ENCODE measurements around the gene SMG6.

SMG6 gene

DNA sequence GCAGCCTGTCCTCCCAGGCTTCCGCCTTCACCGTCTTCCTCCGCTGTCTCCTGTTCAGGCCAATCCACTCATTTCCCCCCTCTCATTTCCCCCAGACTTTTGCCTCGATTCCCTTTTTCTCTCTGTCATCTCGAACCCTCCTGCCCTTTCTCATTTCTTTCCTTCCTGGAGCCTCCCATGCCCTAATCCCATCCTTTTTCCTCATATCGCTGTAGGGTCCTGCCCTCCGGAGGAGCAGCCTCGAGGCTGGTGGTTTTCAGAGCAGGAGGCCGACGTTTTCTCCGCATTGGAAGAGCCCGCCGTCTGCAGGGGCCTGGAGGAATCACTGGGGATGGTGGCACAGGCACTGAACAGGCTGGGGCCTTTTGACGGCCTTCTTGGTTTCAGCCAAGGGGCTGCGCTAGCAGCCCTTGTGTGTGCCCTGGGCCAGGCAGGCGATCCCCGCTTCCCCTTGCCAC is 261.2 kb downstream of the SMG6 start:
- peak overlapping the region; percentile 89 for H3K27ac ChIP-seq
- TF ChIP-seq, protein P1, sequence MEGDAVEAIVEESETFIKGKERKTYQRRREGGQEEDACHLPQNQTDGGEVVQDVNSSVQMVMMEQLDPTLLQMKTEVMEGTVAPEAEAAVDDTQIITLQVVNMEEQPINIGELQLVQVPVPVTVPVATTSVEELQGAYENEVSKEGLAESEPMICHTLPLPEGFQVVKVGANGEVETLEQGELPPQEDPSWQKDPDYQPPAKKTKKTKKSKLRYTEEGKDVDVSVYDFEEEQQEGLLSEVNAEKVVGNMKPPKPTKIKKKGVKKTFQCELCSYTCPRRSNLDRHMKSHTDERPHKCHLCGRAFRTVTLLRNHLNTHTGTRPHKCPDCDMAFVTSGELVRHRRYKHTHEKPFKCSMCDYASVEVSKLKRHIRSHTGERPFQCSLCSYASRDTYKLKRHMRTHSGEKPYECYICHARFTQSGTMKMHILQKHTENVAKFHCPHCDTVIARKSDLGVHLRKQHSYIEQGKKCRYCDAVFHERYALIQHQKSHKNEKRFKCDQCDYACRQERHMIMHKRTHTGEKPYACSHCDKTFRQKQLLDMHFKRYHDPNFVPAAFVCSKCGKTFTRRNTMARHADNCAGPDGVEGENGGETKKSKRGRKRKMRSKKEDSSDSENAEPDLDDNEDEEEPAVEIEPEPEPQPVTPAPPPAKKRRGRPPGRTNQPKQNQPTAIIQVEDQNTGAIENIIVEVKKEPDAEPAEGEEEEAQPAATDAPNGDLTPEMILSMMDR (IDR thresholded peaks at IDR 0.05) = no peak
- TF ChIP-seq ZFX (IDR thresholded peaks at IDR 0.05; ENCODE audit: borderline replicate concordance) = no peak

DNA sequence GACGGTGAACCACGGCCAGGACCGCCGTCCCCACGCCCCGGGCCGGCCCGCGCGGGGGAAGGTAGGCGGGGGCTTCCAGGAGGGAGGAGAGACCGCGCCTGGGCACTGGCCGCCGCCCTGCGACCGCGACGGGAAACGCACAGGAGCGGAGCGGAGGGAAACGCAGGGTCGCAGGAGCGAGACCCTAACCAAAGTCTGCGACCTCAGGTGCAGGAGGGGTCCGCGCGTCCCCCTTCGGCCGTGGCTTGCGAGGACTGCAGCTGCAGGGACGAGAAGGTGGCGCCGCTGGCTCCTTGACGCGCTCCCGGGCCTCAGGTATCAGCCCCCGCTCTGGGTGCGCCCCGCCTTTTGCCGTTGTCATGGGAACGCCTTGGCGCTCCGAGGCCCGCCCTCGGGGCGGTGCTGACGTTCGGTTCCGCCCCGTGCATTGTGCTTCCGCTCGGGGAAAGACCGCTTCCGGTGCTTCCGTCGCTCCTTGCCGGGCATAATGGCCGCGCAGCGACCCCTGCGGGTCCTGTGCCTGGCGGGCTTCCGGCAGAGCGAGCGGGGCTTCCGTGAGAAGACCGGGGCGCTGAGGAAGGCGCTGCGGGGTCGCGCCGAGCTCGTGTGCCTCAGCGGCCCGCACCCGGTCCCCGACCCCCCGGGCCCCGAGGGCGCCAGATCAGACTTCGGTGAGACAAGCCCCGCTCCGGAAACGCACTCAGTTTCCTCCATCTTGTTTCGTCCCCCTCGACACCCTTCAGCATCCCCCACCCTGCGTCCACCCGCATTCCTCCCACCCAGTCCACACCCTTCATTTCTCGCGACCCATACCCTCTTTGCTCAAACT is 261.8 kb downstream of the SMG6 start, which contains the start of gene OVCA2:
Gene OVCA2, plus strand, starts transcription at position 462 of the 829 bp plus-strand sequence. Its CDS starts 26 bp downstream, at position 488.
- H3K27ac ChIP-seq = peak within 1 kb of the TSS; percentile 89
- TF ChIP-seq, protein P1 (IDR thresholded peaks at IDR 0.05) = peak; percentile 52
- TF ChIP-seq ZFX (IDR thresholded peaks at IDR 0.05; ENCODE audit: borderline replicate concordance) = no peak

DNA sequence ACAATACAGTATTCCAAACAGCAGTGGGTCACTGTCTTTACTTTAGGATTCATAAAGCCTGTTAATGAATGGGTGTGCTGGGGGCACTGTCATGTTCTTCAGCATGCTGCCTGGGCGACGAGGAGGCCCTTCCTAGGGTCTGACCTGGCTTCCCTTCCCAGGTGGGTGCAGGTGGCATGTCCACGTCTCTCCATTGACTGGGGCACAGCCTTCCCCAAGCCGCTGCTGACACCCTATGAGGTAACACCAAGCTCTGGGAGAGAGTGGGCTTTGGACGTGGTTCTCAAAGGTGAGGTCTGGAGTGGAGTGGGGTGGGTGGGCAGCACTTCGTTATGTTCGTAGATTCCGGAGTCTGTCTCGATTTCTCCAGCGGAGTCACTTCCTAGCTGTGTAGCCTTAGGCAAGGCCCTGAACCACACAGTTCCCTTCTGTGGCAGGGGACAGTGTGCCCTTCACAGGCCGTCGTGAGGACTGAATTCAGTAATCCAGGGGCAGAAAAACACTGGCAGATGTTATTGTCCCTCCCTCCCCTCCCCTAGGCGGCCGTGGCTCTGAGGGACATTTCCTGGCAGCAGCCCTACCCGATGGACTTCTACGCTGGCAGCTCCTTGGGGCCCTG is 262.5 kb downstream of the SMG6 start:
- TF ChIP-seq, protein P1 (IDR thresholded peaks at IDR 0.05) = no peak
- no peak for TF ChIP-seq ZFX (IDR thresholded peaks at IDR 0.05; ENCODE audit: borderline replicate concordance)
- H3K27ac ChIP-seq = peak overlapping the region; percentile 89

DNA sequence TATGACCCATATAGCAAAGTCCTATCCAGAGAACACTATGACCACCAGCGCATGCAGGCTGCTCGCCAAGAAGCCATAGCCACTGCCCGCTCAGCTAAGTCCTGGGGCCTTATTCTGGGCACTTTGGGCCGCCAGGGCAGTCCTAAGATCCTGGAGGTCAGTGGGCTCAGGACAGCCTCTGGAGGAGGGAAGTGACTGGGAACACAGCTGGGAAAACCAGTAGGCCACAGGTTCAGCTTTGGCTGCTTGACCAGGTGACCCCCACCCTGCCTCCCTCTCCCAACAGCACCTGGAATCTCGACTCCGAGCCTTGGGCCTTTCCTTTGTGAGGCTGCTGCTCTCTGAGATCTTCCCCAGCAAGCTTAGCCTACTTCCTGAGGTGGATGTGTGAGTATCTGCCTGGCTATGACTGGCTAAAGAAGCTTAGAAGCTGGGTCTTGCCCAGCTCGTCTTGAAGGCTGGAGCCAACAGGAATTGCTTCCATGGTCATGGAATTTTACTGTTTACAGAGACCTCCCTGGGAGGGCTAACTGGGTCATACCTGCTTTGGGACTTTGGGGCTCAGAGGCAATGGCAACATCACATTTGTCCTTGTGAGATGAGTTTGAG is 263.3 kb downstream of the SMG6 start:
- TF ChIP-seq, protein P1 (IDR thresholded peaks at IDR 0.05) = no peak
- no peak for TF ChIP-seq ZFX (IDR thresholded peaks at IDR 0.05; ENCODE audit: borderline replicate concordance)
- peak overlapping the region; percentile 89 for H3K27ac ChIP-seq

DNA sequence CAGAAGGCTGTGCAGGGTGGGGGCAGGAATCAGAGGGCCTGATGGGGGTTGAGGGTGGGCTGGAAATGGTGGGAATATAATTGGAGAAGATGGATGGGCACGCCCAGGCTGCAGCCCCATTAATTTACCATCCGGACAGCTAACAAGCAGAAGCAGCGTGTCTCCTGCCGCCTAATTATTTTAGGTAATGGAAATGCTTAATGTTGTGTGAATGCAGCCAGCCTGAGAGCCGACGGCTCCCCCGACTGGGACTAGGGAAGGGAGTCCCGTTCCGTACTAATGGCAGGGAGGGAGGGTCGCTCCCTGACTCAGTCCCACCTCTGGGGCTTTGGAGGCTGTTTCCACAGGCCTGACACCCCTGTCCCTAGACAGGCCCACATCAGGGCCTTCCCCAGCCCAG is 266.4 kb downstream of the SMG6 start:
- no peak for TF ChIP-seq ZFX (IDR thresholded peaks at IDR 0.05; ENCODE audit: borderline replicate concordance)
- TF ChIP-seq, protein P1 (IDR thresholded peaks at IDR 0.05) = no peak

DNA sequence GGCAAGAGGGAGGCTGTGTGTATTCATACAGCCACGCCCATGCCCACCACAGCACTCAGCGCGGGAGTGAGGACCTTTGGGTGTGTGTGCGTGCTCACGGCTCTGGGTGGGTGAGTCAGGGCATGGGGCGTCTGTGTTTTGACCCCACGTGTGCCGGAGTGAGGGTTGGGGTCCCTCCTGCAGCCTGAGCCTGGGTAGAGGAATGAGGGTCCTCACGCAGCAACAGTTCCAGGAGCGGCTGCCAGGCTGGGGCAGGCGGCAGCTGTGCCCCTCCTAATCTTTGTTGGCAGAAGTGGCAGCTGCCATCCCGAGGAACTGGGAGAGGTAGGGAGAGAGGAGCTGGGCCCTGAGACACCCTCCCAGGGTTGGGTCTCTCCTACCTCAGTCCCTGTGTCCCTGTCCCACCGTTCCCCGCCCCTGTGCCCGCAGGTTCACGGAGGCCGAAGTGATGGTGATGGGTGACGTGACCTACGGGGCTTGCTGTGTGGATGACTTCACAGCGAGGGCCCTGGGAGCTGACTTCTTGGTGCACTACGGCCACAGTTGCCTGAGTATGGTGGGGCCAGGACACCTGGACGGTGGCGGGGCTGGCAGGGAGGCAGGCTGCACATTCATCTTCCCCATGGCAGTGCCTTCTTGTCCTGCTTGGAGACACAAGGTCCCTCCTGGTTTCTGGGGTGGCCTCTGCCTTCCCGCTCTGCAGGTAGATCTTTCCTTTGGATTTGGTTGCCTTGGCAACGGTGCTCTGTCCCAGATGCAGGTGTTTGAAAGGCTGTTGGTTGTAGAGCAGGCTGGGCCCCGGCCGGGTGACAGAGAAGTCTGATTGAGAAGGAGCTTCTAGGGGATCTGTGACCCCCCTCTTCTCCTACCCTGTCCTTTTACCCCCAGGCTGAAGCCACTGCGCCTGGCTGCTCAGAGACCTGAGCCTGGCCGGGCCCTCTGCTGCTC is 267.8 kb downstream of the SMG6 start:
- no peak overlapping the region for H3K27ac ChIP-seq
- TF ChIP-seq, protein P1 (IDR thresholded peaks at IDR 0.05) = no peak
- no peak for TF ChIP-seq ZFX (IDR thresholded peaks at IDR 0.05; ENCODE audit: borderline replicate concordance)

More for the DNA sequence above, 266.4 kb downstream of the SMG6 start:
- no peak overlapping the region for H3K27ac ChIP-seq

Measured in 22Rv1 (cell line).